GM18861 (cell line): ENCODE results near the gene NALCN.
"Not testable (repeated sequence)": the region's sequence is repeated elsewhere in the genome, so short reads cannot be mapped to it uniquely, and the experiment has no call there.

Source experiments
- ATAC-seq: cut with Tn5 transposase; IDR thresholded peaks from one replicate; pipeline ENCODE4 v1.9.1; 2021; ENCODE audit not compliant: unreplicated experiment

Gene NALCN

DNA sequence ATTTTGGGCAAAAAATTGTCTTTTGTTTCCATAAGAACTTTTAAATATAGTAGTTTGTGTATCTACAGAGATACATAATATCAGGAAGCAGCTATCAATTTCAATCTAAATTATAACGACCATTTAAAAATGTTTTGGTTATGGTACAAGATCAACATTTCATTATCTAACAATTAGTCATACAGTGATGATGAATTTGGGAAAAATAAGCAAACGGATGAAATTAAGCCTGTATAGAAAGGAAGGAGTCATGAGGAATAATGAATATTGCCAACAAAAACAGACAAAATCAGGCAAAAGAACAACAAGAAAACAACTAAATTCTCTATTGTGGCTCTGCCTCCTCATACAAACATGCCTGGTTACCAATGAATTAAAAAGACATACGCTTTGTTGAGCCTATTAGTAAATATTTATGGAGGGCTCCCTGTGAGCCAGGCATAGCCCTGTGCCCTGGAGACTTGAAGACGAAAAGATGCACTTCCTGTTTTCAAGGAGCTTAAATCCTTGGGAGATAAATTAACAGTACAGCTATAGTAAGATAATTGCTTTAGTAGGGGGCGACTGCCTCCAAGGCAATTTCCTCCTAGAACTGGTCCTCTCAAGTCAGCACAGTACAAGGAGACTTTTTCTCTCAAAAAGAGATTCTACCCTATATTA lies 73.0 kb downstream of the NALCN start:
- no peak for ATAC-seq

GRCh38 chr13:101341464-101341863 lies 74.8 kb downstream of the NALCN start:
- no peak for ATAC-seq

GRCh38 chr13:101339202-101339601 lies 77.1 kb downstream of the NALCN start:
- ATAC-seq, result no peak

- no peak for ATAC-seq
These were observed 83.7 kb downstream of the NALCN start for GRCh38 chr13:101332583-101332982.

DNA sequence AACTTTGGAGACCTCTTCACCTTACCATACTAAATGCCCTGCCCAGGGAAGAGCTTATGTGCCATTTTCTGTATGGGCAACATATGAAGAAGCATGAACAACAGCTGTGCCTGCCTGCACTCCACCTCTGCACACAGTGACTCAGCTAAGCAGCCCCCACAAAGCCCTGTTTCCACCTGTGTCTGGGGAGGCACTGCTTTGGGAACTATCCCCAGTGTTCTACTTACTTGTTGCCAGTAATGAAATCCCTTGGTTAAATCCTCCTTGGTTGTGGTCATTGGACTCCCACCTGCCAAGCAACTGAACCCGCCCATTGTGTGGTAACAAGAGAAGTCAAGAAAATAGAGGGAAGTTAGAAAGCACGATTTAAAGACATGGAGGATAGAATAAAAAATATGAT lies 84.6 kb downstream of the NALCN start:
- no peak for ATAC-seq

DNA sequence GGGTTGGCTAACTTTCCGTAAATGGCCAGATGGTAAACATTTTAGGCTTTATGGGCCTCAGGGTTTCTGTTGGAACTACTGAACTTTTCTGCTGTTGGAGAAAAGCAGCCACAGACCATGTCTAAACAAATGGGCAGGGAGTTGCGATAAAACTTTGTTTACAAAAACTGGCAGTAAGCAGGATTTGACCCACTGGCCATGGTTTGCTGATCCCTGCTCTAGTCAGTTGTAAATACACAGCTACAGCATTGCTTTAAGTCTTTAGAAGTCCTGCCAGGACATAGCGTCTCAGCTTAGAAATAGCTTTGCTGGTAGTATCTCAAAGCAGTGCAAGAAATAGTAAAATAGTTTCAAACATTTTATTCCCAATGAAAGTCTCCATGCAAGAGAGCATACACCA lies 88.4 kb downstream of the NALCN start:
- ATAC-seq, result no peak

- no peak for ATAC-seq
These were observed 89.6 kb downstream of the NALCN start for GRCh38 chr13:101326710-101327109.

DNA sequence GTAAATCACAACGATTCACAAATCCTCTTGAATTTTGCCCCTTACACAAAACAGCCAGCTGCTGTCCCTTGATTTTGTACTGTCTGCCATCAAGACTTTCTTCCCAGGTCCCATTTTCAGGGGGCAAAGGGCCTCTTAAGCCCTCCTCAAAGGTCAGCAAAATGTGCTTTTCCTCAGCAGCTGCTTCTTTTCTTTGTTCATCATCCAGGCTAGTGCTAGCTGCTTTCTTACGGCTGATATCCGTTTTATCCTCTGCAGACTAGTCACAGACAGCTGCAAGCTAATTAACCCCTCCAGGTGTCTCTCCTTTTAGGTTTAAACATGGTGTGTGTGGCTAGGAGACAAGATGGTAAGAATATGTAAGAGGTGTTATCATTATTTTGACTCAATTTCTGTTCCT lies 90.9 kb downstream of the NALCN start:
- ATAC-seq, result no peak

GRCh38 chr13:101323601-101324000 lies 92.7 kb downstream of the NALCN start:
- no peak for ATAC-seq

DNA sequence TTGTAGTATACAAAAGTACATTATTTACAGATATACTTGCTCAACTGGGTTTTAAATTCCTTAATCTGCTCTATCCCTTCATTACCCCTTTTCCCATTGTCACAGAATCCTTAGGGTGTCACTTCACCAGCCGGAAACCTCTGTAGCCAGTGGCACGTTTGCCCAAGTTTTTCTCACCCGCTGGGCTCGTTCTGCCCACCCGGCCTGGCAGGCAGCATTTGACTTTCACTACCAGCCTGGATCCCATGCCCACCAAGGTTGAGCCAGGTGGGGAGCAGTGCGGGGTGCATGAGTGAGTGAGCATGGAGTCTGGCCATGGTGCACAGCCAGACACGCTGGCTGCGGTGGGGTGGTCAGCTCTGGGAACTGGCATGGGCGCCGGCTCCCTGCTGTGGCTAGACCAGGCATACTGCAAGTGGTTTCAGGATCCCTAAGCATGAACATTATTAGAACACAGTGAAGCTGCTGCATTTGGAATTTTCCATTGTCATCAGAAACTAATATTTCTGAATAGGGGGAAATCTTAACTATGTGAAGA lies 98.3 kb downstream of the NALCN start:
- ATAC-seq, result no peak

DNA sequence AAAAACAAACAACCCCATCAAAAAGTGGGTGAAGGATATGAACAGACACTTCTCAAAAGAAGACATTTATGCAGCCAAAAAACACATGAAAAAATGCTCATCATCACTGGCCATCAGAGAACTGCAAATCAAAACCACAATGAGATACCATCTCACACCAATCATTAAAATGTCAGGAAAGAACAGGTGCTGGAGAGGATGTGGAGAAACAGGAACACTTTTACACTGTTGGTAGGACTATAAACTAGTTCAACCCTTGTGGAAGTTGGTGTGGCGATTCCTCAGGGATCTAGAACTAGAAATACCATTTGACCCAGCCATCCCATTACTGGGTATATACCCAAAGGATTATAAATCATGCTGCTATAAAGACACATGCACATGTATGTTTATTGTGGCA lies 102.8 kb downstream of the NALCN start:
- ATAC-seq, result not testable (repeated sequence)

DNA sequence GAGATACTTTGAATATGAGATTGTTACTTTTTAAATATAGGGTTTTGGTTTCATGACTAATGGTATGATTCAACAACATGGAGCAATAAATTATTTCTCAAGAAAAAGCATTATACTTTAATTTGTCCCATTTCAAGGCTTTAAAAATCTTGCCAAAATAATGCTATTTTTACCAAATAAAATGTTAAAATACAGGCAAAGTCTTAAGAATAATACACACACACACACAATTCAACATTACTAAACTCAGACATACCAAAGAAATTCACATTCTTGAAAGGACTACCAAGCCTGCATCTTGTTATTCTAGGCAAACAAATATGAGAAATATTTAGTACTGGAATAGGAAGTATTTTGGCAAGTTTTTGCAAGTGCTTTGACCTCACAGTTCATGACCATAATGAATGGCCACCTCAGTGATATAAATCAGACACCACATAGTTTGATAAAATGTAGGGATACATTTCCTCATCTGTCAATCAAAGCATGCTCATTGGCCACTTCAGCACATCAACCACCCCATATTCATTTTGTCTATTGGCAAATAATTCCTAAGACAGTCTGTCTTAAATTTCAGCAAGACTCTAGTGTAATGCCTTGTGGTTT lies 107.2 kb downstream of the NALCN start:
- no peak for ATAC-seq

- ATAC-seq, result no peak
These were observed 107.9 kb downstream of the NALCN start for GRCh38 chr13:101308247-101309013.

- no peak for ATAC-seq
These were observed 109.1 kb downstream of the NALCN start for GRCh38 chr13:101307181-101307701.

GRCh38 chr13:101306773-101307172 lies 109.5 kb downstream of the NALCN start:
- no peak for ATAC-seq

DNA sequence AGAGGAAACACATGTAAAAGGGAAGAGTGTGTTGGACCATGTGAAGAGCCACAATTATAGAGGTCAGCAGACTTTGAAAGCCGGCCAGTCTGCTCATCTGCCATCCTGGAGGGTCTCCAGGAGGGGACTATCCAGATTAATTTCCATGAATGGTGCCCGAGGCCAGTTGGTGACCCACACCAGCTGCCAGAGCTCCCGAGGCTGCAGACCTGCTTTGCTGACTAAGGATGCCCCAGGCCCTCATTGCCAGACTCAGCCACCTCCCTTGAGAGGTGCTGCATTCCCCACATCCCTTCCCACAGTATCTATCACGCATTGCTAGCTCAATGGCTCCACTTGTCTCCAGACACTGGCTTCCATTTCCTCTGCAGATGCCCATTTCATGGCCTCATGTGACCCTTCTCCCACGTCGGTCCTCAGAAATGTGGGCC lies 110.3 kb downstream of the NALCN start:
- no peak for ATAC-seq

DNA sequence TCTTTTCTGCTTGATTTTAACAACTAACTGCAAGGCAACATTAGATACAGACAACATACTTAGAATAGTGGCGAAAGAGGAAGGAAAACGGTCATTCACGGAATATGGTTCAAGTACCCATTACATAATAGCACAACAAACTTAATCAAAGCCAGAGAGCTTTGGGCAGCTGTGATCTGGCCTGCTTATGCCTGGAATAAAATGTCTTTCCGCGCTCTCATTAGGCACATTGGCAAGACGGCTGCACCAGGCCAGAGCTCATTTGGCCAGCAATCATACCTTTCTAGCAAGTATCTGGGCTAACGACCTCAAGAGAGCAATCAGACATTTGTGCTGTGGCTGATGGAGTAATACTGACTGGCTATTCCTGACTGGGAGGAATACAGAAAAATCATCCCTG lies 112.8 kb downstream of the NALCN start:
- ATAC-seq, result no peak

DNA sequence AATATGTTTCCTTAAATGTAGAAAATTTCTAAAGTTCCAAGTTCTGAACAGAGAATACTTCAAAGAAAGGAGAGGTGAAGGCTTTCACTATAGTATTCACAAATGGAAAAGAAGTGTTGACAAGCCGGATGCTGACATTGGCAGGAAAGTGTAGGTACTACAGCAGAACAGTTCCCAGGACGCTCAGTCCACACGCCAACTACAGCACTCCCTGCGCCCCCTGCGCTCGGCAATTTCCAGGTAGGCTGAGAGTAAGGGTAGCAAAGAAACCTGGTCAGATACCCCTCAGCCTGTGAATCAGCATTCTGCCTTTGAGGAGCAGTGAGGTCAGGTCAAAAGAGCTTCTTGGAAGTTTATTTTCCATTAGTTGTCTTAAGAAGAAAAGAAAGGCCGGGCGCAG lies 115.3 kb downstream of the NALCN start:
- no peak for ATAC-seq

GRCh38 chr13:101300531-101300930 lies 115.8 kb downstream of the NALCN start:
- ATAC-seq, result no peak

- ATAC-seq, result no peak
These were observed 117.8 kb downstream of the NALCN start for GRCh38 chr13:101298517-101298916.

DNA sequence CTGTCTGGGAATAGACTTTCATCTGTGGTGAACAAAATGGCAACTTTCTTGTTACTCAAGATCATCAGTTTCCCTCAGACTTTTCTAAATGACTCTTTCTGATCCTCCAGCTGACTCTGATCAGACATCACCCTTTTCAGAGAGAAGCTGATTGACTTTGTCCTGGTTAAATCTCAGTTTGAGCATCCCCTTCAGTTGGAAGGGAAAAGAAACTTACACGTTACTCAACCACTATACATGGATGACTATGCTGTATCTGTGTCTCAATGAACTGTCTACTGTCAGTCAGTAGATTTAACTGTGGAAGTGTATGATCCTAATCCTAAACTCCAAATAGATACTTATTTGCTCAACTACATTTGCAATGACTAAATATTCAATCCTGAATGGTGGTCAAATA lies 118.5 kb downstream of the NALCN start:
- ATAC-seq, result no peak

- ATAC-seq, result no peak
These were observed 123.6 kb downstream of the NALCN start for GRCh38 chr13:101292711-101293110.
